ENCODE data around the gene AP3M1.
A peak's percentile ranks its signal among the peaks of the same experiment; 100 is the strongest.
"Not testable (repeated sequence)": the region's sequence is repeated elsewhere in the genome, so short reads cannot be mapped to it uniquely, and the experiment has no call there.

The AP3M1 gene

GRCh38 chr10:74160013-74160412 is 9.4 kb upstream of the AP3M1 start:
- DNase-seq = no peak

DNA sequence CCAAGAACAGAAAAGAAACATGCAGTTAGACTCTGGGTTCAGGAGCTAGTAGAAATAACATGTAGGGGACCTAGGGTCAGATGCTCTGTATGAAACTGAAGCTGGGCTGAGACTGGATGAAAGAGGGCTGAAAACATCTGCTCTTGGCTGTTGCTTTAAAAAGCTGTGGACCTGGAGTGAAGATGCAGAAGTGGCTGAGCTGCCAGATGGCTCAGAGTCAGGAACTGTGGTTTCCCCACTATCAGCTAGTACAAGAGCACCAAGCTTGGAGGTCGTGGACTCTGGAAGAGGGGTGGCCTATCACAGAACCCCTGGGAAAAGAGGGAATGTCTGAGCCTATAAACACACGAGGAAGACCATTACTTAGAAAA is 6.3 kb upstream of the AP3M1 start:
- DNase-seq = no peak

DNA sequence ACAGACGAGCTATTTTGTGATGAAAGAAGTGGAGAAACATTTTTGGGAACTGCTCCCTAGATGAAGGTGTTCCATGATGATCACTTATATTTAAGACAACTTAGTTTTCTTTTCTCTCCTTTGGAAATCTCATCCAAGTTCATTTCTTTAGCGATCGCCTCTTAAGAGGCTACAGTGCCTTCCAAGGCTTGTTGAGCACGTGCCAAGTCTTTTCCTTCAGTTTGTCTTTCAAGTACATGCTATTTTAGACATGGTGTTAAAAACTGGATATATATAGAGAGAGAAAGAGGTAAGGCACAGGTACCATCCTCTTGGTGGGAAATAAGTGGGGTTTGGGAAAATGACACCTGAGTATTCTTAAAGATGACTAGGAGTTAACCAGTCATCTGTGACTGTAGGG is 3.0 kb upstream of the AP3M1 start:
- no peak for DNase-seq

DNA sequence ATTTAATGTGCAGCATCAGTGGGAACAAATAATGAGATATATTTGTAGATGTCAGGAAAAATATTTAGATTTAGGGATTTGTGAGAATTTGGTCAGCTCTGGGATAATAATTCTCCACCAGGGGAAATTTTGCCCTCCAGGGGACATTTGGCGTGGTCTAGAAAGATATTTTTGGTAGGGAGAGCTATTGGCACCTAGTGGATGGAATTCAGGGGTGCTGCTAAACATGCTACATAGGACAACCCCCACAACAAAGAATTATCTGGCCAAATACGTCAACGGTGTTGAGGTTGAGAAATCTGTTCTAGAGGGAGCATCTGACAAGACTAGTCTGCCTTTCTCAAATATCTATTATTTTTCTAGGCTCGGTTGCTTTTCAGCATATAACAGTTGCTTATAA is 2.5 kb upstream of the AP3M1 start:
- peak; percentile 65 for DNase-seq

- no peak for DNase-seq
Observed at GRCh38 chr10:74151879-74152722, 1.5 kb upstream of the AP3M1 start.

- DNase-seq = peak; percentile 98
Observed at GRCh38 chr10:74150990-74151878, 606 bp upstream of the AP3M1 start, which contains the start of gene ADK. TSS of gene ADK (plus strand) at chr10:74151221. CDS start at chr10:74151279, 58 bp downstream.

- not testable (repeated sequence) for DNase-seq
Observed at GRCh38 chr10:74146980-74147379, 3.6 kb downstream of the AP3M1 start.

GRCh38 chr10:74145133-74145532 is 5.5 kb downstream of the AP3M1 start:
- DNase-seq = peak; percentile 82

DNA sequence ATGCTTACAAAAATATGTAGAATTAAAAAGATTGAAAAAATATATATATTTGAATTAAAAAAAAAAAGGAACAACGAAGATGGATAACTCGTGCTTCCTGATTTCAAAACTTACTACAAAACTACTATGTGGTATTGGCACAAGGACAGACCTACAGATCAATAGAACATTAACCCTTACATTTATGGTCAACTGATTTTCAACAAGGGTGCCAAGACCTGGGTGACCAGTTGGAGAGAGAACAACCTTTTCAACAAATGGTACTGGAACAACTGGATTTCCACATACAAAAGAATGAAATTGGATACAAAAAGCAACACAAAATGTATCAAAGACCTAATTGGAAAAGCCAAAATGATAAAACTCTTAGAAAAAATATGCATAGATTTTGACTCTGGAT is 10.1 kb downstream of the AP3M1 start:
- DNase-seq = no peak

- no peak for DNase-seq
Observed at GRCh38 chr10:74139981-74140380, 10.6 kb downstream of the AP3M1 start.

DNA sequence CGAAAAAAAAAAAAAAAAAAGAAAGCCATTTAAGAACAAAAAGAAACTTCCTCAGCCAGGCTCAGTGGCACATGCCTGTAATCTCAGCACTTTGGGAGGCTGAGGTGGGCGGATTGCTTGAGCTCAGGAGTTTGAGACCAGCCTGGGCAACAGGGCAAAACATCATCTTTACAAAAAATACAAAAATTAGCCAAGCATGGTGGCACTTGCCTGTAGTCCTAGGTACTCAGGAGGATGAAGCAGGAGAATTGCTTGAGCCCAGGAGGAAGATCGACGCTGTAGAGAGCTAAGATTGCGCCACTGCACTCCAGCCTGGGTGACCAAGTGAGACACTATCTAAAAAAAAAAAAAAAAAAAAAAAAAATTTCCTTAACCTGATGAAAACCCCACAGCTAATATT is 12.0 kb downstream of the AP3M1 start:
- DNase-seq = not testable (repeated sequence)

- DNase-seq = no peak
Observed at GRCh38 chr10:74137992-74138391, 12.6 kb downstream of the AP3M1 start.

- no peak for DNase-seq
Observed at GRCh38 chr10:74135452-74135851, 15.2 kb downstream of the AP3M1 start.

DNA sequence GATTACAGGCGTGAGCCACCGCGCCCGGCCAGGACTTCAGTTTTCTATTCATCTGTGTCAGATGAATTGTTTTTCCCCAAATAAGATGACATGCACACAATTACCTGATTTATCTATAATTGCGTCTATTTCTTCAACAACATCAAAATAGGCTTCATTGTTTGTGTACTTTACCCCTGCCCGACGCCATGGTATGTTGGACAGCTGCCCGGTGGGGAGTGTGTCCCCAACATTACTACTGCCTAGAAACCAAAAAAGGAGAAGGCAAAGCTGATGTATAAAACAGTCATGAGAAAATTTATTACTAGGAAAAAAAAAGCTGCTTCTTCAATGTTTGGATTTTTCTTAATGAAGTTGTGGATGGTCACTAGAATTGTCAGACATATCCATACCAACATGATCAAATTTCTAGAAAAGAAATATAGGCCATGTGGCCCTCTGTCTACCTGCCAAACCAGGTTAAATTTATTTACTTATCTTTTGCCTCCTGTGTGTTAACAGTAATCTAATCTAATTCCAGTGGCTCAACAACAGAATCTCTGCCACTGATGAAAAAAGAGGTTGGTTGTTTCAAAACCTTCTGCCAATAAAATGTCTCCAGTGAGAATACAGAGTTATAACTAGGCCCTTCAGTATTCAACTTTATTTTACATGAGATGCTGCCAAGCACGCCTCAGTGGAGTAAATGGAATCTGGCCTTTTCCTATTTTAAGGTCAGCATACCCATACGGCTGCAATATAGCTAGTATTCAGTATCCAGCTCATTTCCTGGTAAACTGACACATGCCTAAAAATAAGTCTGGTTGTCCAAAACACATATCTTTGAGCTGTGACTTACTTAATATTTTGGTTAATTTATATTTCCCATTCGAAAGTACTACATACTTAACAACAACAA is 16.5 kb downstream of the AP3M1 start:
- no peak for DNase-seq

DNA sequence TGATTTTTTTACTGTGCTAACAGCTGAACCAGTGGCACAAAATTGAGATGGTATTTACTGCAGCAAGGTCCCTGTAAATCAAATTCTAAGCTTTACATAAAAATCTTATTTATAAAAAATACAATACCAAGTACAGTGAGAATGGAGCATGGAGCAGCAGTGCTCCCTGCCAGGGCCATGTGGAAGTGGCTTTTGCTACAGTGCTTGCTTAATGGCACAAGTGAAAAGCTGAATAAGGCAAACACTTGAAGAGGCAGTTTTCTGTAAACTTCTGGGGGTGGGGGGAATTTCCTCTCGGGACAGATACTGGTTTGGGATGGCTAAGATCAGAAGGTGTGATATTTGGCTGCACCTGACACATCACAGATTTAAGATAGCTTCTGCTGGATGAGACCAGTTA is 27.5 kb downstream of the AP3M1 start:
- no peak for DNase-seq

DNA sequence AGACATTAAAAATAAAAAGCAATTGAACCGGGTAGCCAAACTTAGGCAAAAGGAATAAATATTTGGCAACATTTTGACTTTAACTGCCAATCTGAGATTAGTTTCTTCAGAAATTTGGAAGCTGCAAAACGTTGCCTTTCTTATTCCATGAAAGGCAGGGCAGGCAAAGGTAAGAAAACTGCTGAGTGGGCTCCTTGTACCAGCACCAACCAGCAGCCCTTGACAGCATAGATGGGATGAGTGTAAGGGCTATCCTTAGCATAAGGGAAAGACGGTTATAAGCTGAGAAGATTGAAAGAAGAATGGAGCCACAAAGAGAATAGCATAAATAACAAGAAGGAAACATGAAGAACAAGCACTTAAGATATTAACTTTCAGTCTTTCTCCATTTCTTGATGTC is 28.6 kb downstream of the AP3M1 start:
- DNase-seq = no peak

- no peak for DNase-seq
Observed at GRCh38 chr10:74121368-74121767, 29.3 kb downstream of the AP3M1 start.

GRCh38 chr10:74120911-74121310 is 29.7 kb downstream of the AP3M1 start:
- DNase-seq = no peak

DNA sequence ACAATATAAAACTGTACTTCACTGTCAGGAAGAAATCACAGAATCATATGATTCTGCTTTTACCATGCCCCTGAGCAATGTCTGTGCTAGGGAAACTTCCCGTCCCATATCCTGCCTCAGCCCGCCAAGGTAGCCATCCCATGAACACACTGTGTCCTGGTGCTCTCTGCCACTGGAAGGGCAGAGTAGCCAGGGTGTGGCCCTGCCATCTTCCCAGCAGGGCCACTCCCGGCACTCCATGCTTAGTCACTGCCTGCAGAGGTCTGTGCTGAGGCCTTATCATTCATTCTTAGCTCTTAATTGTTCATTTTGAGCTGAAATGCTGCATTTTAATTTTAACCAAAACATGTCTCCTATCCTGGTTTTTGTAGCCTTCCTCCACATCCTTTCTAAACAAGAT is 31.8 kb downstream of the AP3M1 start:
- no peak for DNase-seq

DNA sequence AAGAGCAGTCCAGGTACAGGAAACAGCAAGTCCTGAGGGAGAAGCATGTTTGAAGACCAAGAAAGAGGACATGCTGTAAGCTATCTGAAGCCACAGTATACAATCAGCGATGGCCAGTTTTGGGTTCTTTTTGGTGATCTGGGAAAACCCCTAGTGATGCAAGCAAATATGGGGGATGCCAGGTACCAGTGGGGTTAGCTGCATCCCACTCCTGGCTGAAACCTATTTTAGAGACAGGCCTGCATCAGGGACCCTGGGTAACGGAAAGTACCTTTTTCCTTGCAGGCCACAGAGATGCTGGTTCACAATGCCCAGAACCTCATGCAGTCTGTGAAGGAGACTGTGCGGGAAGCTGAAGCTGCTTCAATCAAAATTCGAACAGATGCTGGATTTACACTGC is 32.9 kb downstream of the AP3M1 start:
- DNase-seq = no peak

DNA sequence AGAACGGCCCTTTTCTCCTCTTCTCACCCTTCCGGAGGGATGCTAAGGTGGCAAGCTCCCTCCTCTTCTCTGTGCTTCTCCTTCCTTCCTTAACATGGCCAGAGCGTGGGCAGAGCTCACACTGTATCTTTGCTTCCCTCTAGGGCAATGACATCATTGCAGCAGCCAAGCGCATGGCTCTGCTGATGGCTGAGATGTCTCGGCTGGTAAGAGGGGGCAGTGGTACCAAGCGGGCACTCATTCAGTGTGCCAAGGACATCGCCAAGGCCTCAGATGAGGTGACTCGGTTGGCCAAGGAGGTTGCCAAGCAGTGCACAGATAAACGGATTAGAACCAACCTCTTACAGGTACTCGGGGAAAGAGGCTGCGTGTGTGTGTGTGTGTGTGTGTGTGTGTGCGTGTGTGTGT is 36.6 kb downstream of the AP3M1 start:
- DNase-seq = no peak

- no peak for DNase-seq
Observed at GRCh38 chr10:74113546-74113945, 37.1 kb downstream of the AP3M1 start.

DNA sequence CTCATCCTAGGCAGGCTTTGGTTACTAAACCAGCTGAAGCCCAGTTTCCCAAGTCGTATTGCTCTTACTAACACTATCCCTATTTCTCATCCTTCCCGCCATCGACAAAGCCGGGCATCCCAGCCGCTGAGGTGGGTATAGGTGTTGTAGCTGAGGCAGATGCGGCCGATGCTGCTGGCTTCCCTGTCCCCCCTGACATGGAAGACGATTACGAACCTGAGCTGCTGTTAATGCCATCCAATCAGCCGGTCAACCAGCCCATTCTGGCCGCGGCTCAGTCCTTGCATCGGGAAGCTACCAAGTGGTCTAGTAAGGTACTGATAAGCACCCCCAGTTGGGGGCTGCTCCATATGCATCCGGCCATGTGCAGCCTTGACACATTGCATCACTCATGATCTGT is 38.8 kb downstream of the AP3M1 start:
- no peak for DNase-seq

Data from fibroblast of skin of scalp (primary cell).